Uterine smooth muscle cell (primary cell): Measurements from ENCODE around the gene TAF1. TPM values are rescaled to one million over a fixed set of nuclear protein-coding genes. Genes with fewer than 3 reads are reported as not detected.

ENCODE experiments used
- total RNA-seq: library from RNA; depleted of rRNA; stranded (reverse); fragments of >200 nt; gene quantifications from 2 replicates; pipeline ENCODE4 v1.2.3, GENCODE V29; 2014

The TAF1 gene, protein sequence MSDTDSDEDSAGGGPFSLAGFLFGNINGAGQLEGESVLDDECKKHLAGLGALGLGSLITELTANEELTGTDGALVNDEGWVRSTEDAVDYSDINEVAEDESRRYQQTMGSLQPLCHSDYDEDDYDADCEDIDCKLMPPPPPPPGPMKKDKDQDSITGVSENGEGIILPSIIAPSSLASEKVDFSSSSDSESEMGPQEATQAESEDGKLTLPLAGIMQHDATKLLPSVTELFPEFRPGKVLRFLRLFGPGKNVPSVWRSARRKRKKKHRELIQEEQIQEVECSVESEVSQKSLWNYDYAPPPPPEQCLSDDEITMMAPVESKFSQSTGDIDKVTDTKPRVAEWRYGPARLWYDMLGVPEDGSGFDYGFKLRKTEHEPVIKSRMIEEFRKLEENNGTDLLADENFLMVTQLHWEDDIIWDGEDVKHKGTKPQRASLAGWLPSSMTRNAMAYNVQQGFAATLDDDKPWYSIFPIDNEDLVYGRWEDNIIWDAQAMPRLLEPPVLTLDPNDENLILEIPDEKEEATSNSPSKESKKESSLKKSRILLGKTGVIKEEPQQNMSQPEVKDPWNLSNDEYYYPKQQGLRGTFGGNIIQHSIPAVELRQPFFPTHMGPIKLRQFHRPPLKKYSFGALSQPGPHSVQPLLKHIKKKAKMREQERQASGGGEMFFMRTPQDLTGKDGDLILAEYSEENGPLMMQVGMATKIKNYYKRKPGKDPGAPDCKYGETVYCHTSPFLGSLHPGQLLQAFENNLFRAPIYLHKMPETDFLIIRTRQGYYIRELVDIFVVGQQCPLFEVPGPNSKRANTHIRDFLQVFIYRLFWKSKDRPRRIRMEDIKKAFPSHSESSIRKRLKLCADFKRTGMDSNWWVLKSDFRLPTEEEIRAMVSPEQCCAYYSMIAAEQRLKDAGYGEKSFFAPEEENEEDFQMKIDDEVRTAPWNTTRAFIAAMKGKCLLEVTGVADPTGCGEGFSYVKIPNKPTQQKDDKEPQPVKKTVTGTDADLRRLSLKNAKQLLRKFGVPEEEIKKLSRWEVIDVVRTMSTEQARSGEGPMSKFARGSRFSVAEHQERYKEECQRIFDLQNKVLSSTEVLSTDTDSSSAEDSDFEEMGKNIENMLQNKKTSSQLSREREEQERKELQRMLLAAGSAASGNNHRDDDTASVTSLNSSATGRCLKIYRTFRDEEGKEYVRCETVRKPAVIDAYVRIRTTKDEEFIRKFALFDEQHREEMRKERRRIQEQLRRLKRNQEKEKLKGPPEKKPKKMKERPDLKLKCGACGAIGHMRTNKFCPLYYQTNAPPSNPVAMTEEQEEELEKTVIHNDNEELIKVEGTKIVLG (N-terminal part only)
- 63.2 and 68.9 TPM in 2 replicates for total RNA-seq

DNA sequence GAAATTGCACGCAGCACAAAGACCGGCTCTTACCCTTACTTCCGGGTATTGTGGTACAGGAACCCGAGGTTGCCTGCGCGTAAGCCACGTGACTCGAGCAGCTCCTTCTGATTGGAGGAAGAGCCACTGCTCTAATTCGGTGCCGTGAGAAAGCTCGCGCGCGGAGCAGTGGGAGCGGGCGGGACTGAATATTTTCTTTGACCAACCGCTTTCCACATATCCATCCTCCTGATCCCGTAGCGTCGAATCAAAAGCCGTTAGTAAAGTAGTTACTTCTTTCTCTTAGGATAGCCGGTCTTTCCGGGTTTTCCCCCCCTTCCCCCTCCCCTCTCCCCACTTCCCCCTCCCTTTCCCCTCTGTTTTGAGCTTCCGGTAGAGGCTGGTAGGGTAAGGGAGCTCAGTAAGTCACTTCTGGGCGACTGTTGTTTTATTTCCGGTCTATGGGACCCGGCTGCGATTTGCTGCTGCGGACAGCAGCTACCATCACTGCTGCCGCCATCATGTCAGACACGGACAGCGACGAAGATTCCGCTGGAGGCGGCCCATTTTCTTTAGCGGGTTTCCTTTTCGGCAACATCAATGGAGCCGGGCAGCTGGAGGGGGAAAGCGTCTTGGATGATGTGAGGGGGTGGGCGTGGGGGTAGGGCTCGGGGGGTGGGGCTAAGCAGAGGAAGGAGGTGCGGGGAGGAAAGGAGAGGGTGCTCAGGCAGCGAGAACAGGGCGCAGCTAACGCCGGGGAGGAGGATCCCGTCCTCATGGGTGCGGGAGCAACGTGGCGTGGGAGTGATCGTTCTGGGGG is at the start of gene TAF1:
TSS of gene TAF1 (plus strand) at position 483 of the 799 bp plus-strand sequence. CDS start at position 501, 18 bp downstream.

Other genes with a start within 250 kb of the TAF1 start
- gene MED12, start 247.8 kb upstream of the TAF1 start, total RNA-seq = 15.6 and 28.7 TPM in 2 replicates
- under 0.01 and 0.12 TPM in 2 replicates for gene NLGN3, start 221.5 kb upstream of the TAF1 start, total RNA-seq
- gene GJB1, start 143.1 kb upstream of the TAF1 start, total RNA-seq = not detected in 2 replicates
- 12.0 and 14.0 TPM in 2 replicates for gene ZMYM3, start 112.2 kb upstream of the TAF1 start, total RNA-seq
- gene NONO, start 82.7 kb upstream of the TAF1 start, total RNA-seq = 400 and 456 TPM in 2 replicates
- 1.00 and 1.2 TPM in 2 replicates for gene ITGB1BP2, start 64.6 kb upstream of the TAF1 start, total RNA-seq
- 114 and 129 TPM in 2 replicates for gene OGT, start 166.7 kb downstream of the TAF1 start, total RNA-seq
- 1.9 and 2.9 TPM in 2 replicates for gene GCNA, start 212.1 kb downstream of the TAF1 start, total RNA-seq